Esophagus muscularis mucosa (tissue), 3 donors: ENCODE data around the gene KRT6A.

ENCODE experiments used
- CTCF ChIP-seq, 3 experiments: fragments of 200-600 bp in 2 of 3; fragments of 450-650 bp in 1 of 3; sonication (generic) in 2 of 3; IDR thresholded peaks; one replicate each; pipeline ENCODE4 v1.5.1; 2017 to 2019; ENCODE audit warnings: antibody characterized with exemption in 3 of 3, mild to moderate bottlenecking in 2 of 3, moderate library complexity in 1 of 3
- POLR2A ChIP-seq: fragments of 450-650 bp; IDR thresholded peaks from one replicate; pipeline ENCODE4 v1.6.1; 2017; ENCODE audit warnings: antibody characterized with exemption, moderate library complexity, mild to moderate bottlenecking, low read depth
- POLR2AphosphoS5 ChIP-seq, 2 donors: sonication (generic); formaldehyde crosslinking; IDR thresholded peaks; one replicate each; pipeline ENCODE4 v1.6.1; 2017; ENCODE audit warnings: antibody characterized with exemption in 2 of 2

GRCh38 chr12:52488736-52489135 lies 4.3 kb downstream of the KRT6A start:
- no peak for TF ChIP-seq CTCF (IDR thresholded peaks at IDR 0.05)
- TF ChIP-seq POLR2A = no peak
- TF ChIP-seq POLR2AphosphoS5 (IDR thresholded peaks at IDR 0.05) = no peak
